Measurements from ENCODE around the gene DHCR7.
"Not testable (repeated sequence)": the region's sequence is repeated elsewhere in the genome, so short reads cannot be mapped to it uniquely, and the experiment has no call there.

DNA sequence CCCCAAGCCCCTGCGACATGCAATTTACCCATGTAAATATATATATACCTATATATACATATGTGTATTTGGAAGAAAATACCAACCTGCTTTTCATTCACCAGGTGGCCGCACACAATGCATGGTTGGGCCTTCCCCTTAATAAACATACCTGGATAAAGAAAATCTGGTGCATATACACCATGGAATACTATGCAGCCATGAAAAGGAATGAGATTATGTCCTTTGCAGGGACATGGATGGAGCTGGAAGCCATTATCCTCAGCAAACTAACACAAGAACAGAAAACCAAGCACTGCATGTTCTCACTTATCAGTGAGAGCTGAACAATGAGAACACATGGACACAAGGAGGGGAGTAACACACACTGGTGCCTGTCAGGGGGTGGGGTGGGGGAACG is 25.9 kb downstream of the DHCR7 start:
- TF ChIP-seq ZFX (IDR thresholded peaks at IDR 0.05; ENCODE audit: borderline replicate concordance): not testable (repeated sequence)
- TF ChIP-seq, protein P1, sequence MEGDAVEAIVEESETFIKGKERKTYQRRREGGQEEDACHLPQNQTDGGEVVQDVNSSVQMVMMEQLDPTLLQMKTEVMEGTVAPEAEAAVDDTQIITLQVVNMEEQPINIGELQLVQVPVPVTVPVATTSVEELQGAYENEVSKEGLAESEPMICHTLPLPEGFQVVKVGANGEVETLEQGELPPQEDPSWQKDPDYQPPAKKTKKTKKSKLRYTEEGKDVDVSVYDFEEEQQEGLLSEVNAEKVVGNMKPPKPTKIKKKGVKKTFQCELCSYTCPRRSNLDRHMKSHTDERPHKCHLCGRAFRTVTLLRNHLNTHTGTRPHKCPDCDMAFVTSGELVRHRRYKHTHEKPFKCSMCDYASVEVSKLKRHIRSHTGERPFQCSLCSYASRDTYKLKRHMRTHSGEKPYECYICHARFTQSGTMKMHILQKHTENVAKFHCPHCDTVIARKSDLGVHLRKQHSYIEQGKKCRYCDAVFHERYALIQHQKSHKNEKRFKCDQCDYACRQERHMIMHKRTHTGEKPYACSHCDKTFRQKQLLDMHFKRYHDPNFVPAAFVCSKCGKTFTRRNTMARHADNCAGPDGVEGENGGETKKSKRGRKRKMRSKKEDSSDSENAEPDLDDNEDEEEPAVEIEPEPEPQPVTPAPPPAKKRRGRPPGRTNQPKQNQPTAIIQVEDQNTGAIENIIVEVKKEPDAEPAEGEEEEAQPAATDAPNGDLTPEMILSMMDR (IDR thresholded peaks at IDR 0.05): not testable (repeated sequence)

Measured in 22Rv1 (cell line).